ENCODE results near the gene TSPAN31.

The TSPAN31 gene

DNA sequence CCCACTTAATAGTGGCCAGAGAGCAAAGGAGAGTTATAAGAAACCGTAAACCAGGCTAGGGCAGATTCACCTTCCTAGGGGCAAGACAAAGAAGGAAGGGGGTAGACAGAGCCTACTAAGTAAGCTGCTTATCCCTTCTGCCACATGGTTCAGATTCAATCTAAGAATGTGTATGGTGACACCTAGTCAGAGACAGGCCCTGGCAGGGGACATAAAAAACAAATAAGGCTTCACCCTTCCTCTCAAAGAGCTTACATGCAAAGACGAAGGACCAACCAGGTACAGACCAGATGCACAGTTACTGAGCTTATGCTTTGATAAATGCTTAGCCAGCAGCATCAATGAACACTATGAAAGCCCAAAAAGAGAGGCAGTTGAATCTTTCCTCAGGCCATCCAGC, 17.6 kb downstream of the TSPAN31 start:
- TF ChIP-seq, protein P1, sequence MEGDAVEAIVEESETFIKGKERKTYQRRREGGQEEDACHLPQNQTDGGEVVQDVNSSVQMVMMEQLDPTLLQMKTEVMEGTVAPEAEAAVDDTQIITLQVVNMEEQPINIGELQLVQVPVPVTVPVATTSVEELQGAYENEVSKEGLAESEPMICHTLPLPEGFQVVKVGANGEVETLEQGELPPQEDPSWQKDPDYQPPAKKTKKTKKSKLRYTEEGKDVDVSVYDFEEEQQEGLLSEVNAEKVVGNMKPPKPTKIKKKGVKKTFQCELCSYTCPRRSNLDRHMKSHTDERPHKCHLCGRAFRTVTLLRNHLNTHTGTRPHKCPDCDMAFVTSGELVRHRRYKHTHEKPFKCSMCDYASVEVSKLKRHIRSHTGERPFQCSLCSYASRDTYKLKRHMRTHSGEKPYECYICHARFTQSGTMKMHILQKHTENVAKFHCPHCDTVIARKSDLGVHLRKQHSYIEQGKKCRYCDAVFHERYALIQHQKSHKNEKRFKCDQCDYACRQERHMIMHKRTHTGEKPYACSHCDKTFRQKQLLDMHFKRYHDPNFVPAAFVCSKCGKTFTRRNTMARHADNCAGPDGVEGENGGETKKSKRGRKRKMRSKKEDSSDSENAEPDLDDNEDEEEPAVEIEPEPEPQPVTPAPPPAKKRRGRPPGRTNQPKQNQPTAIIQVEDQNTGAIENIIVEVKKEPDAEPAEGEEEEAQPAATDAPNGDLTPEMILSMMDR (IDR thresholded peaks at IDR 0.05): no peak
- H3K36me3 ChIP-seq (ENCODE audit: control insufficient read depth, insufficient read depth, low read length): no peaks in the 10 kb centered on the region
- no peaks in the 10 kb centered on the region for H3K27me3 ChIP-seq (ENCODE audit: control insufficient read depth, insufficient read depth, low read length)
- no peak overlapping the region for H3K27ac ChIP-seq
- H3K4me3 ChIP-seq (ENCODE audit: low read depth, low read length): no peak overlapping the region
- H2AFZ ChIP-seq: no peak overlapping the region
- no peaks in the 10 kb centered on the region for H3K9me3 ChIP-seq (ENCODE audit: control insufficient read depth, low read length)
- no peak overlapping the region for H3K4me2 ChIP-seq (ENCODE audit: low read length)
- no peak overlapping the region for H3K9ac ChIP-seq
- H3K4me1 ChIP-seq: peaks cover 9% of the 10 kb centered on the region
- no peaks in the 10 kb centered on the region for H3K79me2 ChIP-seq

DNA sequence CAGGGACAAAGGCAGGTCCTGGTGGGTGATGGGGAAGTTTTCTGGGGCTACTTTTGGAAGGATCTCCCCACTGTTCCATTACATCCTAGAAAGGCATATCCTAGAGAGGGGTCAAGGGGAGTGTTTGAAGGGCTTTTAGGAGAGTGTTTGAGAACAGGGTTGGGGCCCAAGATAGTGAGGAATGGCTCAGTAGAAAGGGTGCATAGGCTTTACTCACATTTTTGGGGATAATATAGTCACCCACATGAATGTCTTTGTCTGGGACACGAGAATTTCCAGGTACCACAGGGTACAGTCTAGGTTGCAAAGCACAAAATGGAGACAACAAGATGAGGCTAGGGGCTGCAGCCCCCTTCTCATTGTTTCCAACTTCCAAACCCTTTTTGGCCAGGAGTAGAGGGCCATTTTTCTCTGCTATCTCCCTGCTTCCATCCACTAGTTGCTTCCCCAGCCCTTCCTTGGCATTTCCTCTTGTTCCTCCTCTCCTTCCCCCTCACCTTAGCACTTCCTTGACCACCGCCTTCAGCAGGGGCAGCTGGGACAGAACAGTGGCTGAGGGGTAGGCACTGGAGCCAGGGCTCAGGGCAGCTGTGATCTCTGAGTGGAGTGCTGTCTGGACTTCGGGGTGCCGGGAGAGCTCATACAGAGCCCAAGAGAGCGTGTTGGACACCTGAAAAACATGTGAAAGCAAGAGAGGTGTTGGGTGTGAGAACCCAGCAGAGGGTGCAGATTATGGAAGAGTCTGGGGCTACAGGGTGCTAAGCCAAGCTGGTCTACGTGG, 19.2 kb downstream of the TSPAN31 start:
- Histone ChIP-seq H3K4me3 (ENCODE audit: low read depth, low read length) (no peak overlapping the region), H3K4me2 (ENCODE audit: low read length) (no peak overlapping the region), H3K27ac (no peak overlapping the region), H3K36me3 (ENCODE audit: control insufficient read depth, insufficient read depth, low read length) (no peaks in the 10 kb centered on the region), H2AFZ (no peak overlapping the region), H3K9me3 (ENCODE audit: control insufficient read depth, low read length) (no peaks in the 10 kb centered on the region), H3K27me3 (ENCODE audit: control insufficient read depth, insufficient read depth, low read length) (no peaks in the 10 kb centered on the region), H3K9ac (no peak overlapping the region), H3K4me1 (peaks cover 9% of the 10 kb centered on the region), H3K79me2 (no peaks in the 10 kb centered on the region)
- TF ChIP-seq, protein P1 (IDR thresholded peaks at IDR 0.05): no peak

- TF ChIP-seq, protein P1 (IDR thresholded peaks at IDR 0.05): no peak
- peak overlapping the region; percentile 91 for H2AFZ ChIP-seq
- no peaks in the 10 kb centered on the region for H3K9me3 ChIP-seq (ENCODE audit: control insufficient read depth, low read length)
- no peak overlapping the region for H3K9ac ChIP-seq
- no peaks in the 10 kb centered on the region for H3K36me3 ChIP-seq (ENCODE audit: control insufficient read depth, insufficient read depth, low read length)
- H3K27ac ChIP-seq: no peak overlapping the region
- H3K4me1 ChIP-seq: peaks cover 9% of the 10 kb centered on the region
- no peaks in the 10 kb centered on the region for H3K27me3 ChIP-seq (ENCODE audit: control insufficient read depth, insufficient read depth, low read length)
- no peaks in the 10 kb centered on the region for H3K79me2 ChIP-seq
- H3K4me2 ChIP-seq (ENCODE audit: low read length): peak overlapping the region; percentile 68
- peak overlapping the region; percentile 42 for H3K4me3 ChIP-seq (ENCODE audit: low read depth, low read length)
Measured at GRCh38 chr12:57764662-57765002, 19.8 kb downstream of the TSPAN31 start.

DNA sequence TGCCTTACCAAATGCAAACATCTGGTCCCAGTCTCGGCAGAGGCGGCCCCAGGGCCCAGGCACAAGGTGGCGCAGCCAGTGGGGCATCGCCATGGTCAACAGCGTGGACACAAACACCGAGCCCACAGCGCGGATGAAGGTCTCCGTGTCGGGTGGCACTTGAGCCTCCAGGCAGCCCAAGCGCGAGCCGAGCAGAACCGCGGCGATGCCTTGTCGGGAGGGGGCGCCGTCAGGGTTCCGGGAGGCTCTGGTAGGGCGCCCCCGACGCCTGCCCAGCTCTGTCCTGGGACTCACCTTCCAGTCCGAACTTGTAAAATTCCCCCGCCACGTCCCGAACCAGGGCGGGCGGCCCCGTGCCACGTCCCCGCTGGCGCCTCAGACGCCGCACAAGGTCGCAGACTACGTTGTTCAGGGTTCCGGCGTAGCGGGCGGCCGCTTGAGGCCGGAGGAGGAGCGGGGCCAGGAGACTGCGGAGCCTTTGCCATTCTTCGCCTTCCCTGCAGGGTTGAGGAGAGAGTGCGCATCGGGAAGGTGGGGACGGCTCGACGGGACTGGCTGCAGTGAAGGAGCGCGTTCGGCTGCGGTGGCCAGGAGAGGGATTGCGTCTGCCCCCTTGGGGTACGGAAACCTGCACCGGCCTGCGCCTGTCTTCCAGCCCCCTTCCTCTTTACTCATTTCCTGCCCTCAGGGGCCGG, 20.3 kb downstream of the TSPAN31 start:
- Histone ChIP-seq H3K4me1 (peaks cover 9% of the 10 kb centered on the region), H3K79me2 (no peaks in the 10 kb centered on the region), H3K27ac (no peak overlapping the region), H3K4me2 (ENCODE audit: low read length) (peak overlapping the region; percentile 68), H2AFZ (peak overlapping the region; percentile 91), H3K4me3 (ENCODE audit: low read depth, low read length) (peak overlapping the region; percentile 42), H3K36me3 (ENCODE audit: control insufficient read depth, insufficient read depth, low read length) (no peaks in the 10 kb centered on the region), H3K9ac (no peak overlapping the region), H3K27me3 (ENCODE audit: control insufficient read depth, insufficient read depth, low read length) (no peaks in the 10 kb centered on the region), H3K9me3 (ENCODE audit: control insufficient read depth, low read length) (no peaks in the 10 kb centered on the region)
- TF ChIP-seq, protein P1 (IDR thresholded peaks at IDR 0.05): peak; percentile 24
